ENCODE data around the gene GJA3. TPM values are rescaled to one million over a fixed set of nuclear protein-coding genes. Genes with fewer than 3 reads are reported as not detected.

The GJA3 gene
- total RNA-seq, 1 donor from 2014 or later: 0.59 TPM

- Mint-ChIP-seq H3K36me3 (ENCODE audit: low read depth, unreplicated experiment) (peaks cover 4% of the 10 kb centered on the region), H3K27ac (ENCODE audit: unreplicated experiment) (no peak overlapping the region), H3K27me3 (ENCODE audit: low read depth, unreplicated experiment) (peaks cover 46% of the 10 kb centered on the region), H3K9me3 (ENCODE audit: unreplicated experiment) (no peaks in the 10 kb centered on the region), H3K4me1 (ENCODE audit: low read depth, unreplicated experiment) (peaks cover 3% of the 10 kb centered on the region), H3K4me3 (ENCODE audit: unreplicated experiment) (no peak overlapping the region)
- peaks cover 4% of the 10 kb centered on the region for H3K27me3 ChIP-seq (ENCODE audit: insufficient read depth, low read length)
- DNase-seq (ENCODE audit: low read depth): no peak
- H3K79me2 ChIP-seq (ENCODE audit: insufficient read depth, low read length): no peaks in the 10 kb centered on the region
- no peaks in the 10 kb centered on the region for H3K36me3 ChIP-seq (ENCODE audit: insufficient read depth, low read length)
- peaks cover 7% of the 10 kb centered on the region for H3K4me1 ChIP-seq (ENCODE audit: insufficient read depth, low read length)
- no peak for FAIRE-seq
- H3K27ac ChIP-seq (ENCODE audit: low read depth, low read length): no peak overlapping the region
- no peaks in the 10 kb centered on the region for H3K9me3 ChIP-seq (ENCODE audit: insufficient read depth, low read depth, low read length)
- H4K20me1 ChIP-seq (ENCODE audit: insufficient read depth, low read length): no peaks in the 10 kb centered on the region
- no peak overlapping the region for H3K4me2 ChIP-seq (ENCODE audit: low read length)
- no peak overlapping the region for H3K9ac ChIP-seq (ENCODE audit: low read length)
- no peak overlapping the region for H3K4me3 ChIP-seq (ENCODE audit: insufficient read depth, low read depth, low read length)
- no peak overlapping the region for H2AFZ ChIP-seq (ENCODE audit: low read depth, low read length)
- no peak for TF ChIP-seq CTCF (IDR thresholded peaks at IDR 0.05; ENCODE audit: insufficient read depth, low read depth, low read length)
- TF ChIP-seq EZH2 (IDR thresholded peaks at IDR 0.05; ENCODE audit: insufficient read depth, low read length): no peak
These were observed 24.7 kb upstream of the GJA3 start for GRCh38 chr13:20185366-20186056.

DNA sequence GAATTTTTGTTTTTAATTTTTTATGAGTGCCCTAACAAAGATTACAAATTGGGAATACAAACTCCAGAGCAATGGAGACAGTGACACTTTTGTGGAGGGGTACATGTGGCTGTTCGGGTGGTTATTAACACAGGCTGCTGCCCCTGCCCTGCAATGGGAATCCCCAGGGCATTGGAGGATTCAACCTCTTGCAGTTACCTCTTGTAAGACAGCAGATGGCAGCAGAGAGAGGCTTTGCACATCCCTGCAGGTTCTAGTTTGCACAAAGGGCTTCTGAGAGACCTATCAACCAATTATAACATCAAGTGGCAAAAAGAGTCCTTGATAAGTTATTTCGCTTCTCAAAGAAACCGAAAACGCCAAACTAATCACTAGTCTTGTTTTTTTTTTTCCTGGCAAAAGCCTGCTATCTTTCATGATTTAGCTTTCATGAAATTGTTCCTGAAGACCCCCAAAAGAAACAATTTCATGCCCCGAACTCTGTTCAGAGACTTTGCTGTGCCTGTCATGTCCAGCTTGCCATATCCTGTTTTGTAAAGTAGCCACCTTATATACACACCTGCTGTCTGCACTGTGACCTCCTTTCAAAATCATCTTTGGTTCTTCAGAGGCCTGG, 21.5 kb upstream of the GJA3 start:
- H3K36me3 Mint-ChIP-seq (ENCODE audit: low read depth, unreplicated experiment): no peaks in the 10 kb centered on the region
- no peak overlapping the region for H3K27ac Mint-ChIP-seq (ENCODE audit: unreplicated experiment)
- peaks cover 18% of the 10 kb centered on the region for H3K27me3 ChIP-seq (ENCODE audit: insufficient read depth, low read length)
- no peak overlapping the region for H2AFZ ChIP-seq (ENCODE audit: low read depth, low read length)
- H3K79me2 ChIP-seq (ENCODE audit: insufficient read depth, low read length): no peaks in the 10 kb centered on the region
- H3K27me3 Mint-ChIP-seq (ENCODE audit: low read depth, unreplicated experiment): peaks cover 28% of the 10 kb centered on the region
- no peak overlapping the region for H3K4me2 ChIP-seq (ENCODE audit: low read length)
- no peaks in the 10 kb centered on the region for H3K9me3 Mint-ChIP-seq (ENCODE audit: unreplicated experiment)
- peaks cover 4% of the 10 kb centered on the region for H3K4me1 Mint-ChIP-seq (ENCODE audit: low read depth, unreplicated experiment)
- H4K20me1 ChIP-seq (ENCODE audit: insufficient read depth, low read length): no peaks in the 10 kb centered on the region
- no peak overlapping the region for H3K4me3 Mint-ChIP-seq (ENCODE audit: unreplicated experiment)
- no peak overlapping the region for H3K27ac ChIP-seq (ENCODE audit: low read depth, low read length)
- H3K4me1 ChIP-seq (ENCODE audit: insufficient read depth, low read length): no peaks in the 10 kb centered on the region
- no peak overlapping the region for H3K9ac ChIP-seq (ENCODE audit: low read length)
- H3K36me3 ChIP-seq (ENCODE audit: insufficient read depth, low read length): no peaks in the 10 kb centered on the region
- no peak overlapping the region for H3K4me3 ChIP-seq (ENCODE audit: insufficient read depth, low read depth, low read length)
- no peaks in the 10 kb centered on the region for H3K9me3 ChIP-seq (ENCODE audit: insufficient read depth, low read depth, low read length)
- TF ChIP-seq EZH2 (IDR thresholded peaks at IDR 0.05; ENCODE audit: insufficient read depth, low read length) (no peak), CTCF (IDR thresholded peaks at IDR 0.05; ENCODE audit: insufficient read depth, low read depth, low read length) (peak; percentile 84)
- peak; percentile 47 for DNase-seq (ENCODE audit: low read depth)
- FAIRE-seq: peak; percentile 71

DNA sequence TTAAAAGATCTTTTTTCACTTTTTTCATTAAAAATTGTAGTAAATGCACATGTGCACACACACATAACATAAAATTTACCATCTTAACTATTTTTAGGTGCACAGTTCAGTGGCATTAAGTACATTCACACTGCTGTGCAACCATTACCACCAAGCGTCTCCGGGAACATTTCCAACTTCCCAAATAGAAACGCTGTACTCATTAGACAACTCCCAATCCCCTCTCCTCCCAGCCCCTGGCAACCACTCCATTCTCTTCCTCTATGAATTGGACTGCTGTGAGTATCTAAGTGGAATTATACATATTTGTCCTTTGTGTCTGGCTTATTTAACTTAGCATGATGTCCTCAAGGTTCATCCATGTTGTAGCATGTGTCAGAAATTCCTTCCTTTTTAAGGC, 20.3 kb upstream of the GJA3 start:
- H3K9me3 ChIP-seq (ENCODE audit: insufficient read depth, low read depth, low read length): no peaks in the 10 kb centered on the region
- Mint-ChIP-seq H3K27me3 (ENCODE audit: low read depth, unreplicated experiment) (peaks cover 24% of the 10 kb centered on the region), H3K4me3 (ENCODE audit: unreplicated experiment) (no peak overlapping the region), H3K36me3 (ENCODE audit: low read depth, unreplicated experiment) (no peaks in the 10 kb centered on the region), H3K27ac (ENCODE audit: unreplicated experiment) (no peak overlapping the region), H3K4me1 (ENCODE audit: low read depth, unreplicated experiment) (peaks cover 4% of the 10 kb centered on the region), H3K9me3 (ENCODE audit: unreplicated experiment) (no peaks in the 10 kb centered on the region)
- H3K36me3 ChIP-seq (ENCODE audit: insufficient read depth, low read length): no peaks in the 10 kb centered on the region
- H3K4me2 ChIP-seq (ENCODE audit: low read length): no peak overlapping the region
- peaks cover 18% of the 10 kb centered on the region for H3K27me3 ChIP-seq (ENCODE audit: insufficient read depth, low read length)
- H3K27ac ChIP-seq (ENCODE audit: low read depth, low read length): no peak overlapping the region
- no peaks in the 10 kb centered on the region for H4K20me1 ChIP-seq (ENCODE audit: insufficient read depth, low read length)
- H3K4me1 ChIP-seq (ENCODE audit: insufficient read depth, low read length): no peaks in the 10 kb centered on the region
- no peak for DNase-seq (ENCODE audit: low read depth)
- FAIRE-seq: no peak
- H2AFZ ChIP-seq (ENCODE audit: low read depth, low read length): no peak overlapping the region
- no peaks in the 10 kb centered on the region for H3K79me2 ChIP-seq (ENCODE audit: insufficient read depth, low read length)
- no peak overlapping the region for H3K4me3 ChIP-seq (ENCODE audit: insufficient read depth, low read depth, low read length)
- TF ChIP-seq CTCF (IDR thresholded peaks at IDR 0.05; ENCODE audit: insufficient read depth, low read depth, low read length) (no peak), EZH2 (IDR thresholded peaks at IDR 0.05; ENCODE audit: insufficient read depth, low read length) (no peak)
- H3K9ac ChIP-seq (ENCODE audit: low read length): no peak overlapping the region

Measured in astrocyte (in vitro differentiated cells and primary cell).